Right lobe of liver (tissue), 6 donors: Measurements from ENCODE around the gene FAM72C. TPM values are rescaled to one million over a fixed set of nuclear protein-coding genes. Genes with fewer than 3 reads are reported as not detected.
"Not testable (repeated sequence)": the region's sequence is repeated elsewhere in the genome, so short reads cannot be mapped to it uniquely, and the experiment has no call there.

Experiments
- ATAC-seq, 4 donors: fragments of 200-7000 bp; cut with Tn5 transposase; one replicate each; pipeline ENCODE4 v1.9.1; 2020; ENCODE audit warnings: mild to moderate bottlenecking in 4 of 4, moderate library complexity in 4 of 4
- DNase-seq, 3 donors: peaks; one replicate each; pipeline ENCODE4 v3.0.0-alpha.2; 2020
- H3K27ac ChIP-seq, 3 donors: fragments of 200-600 bp; one replicate each; pipeline ENCODE4 v1.8.0; 2022
- H3K27me3 ChIP-seq, 2 donors: fragments of 200-600 bp; one replicate each; pipeline ENCODE4 v1.8.0; 2022
- H3K36me3 ChIP-seq, 4 donors: fragments of 200-600 bp; sonication (generic) in 1 of 4; one replicate each; pipeline versions ENCODE4 v1.5.1 to v1.8.0; 2017 to 2022; ENCODE audit warnings: control low read depth in 1 of 4
- H3K4me1 ChIP-seq, 4 donors: fragments of 200-600 bp; sonication (generic) in 1 of 4; one replicate each; pipeline versions ENCODE4 v1.5.1 to v1.8.0; 2017 to 2022; ENCODE audit warnings: control low read depth in 1 of 4
- H3K4me3 ChIP-seq, 3 donors: fragments of 200-600 bp; one replicate each; pipeline ENCODE4 v1.8.0; 2022
- H3K9me3 ChIP-seq, 4 donors: fragments of 200-600 bp; sonication (generic) in 1 of 4; one replicate each; pipeline versions ENCODE4 v1.5.1 to v1.8.0; 2017 to 2022; ENCODE audit warnings: control low read depth in 1 of 4
- WGBS: methylation state at CpG from one replicate; pipeline ENCODE4 v1.1.6; 2018; ENCODE audit warnings: low coverage, low lambda C conversion rate; ENCODE audit not compliant: insufficient coverage; ENCODE audit errors: missing lambda C conversion rate; 5-methylcytosine and 5-hydroxymethylcytosine counted together
- intact Hi-C, 2 donors: fragments of 100-400 bp; cut with DNase I; formaldehyde crosslinking; loops; one replicate each; pipeline versions ENCODE4 v1.11.2 to v1.14.1; 2022
- total RNA-seq, 6 experiments: library from RNA; depleted of rRNA in 2 of 6; stranded (reverse); fragments of >200 nt in 2 of 6; fragmentation: NEBNext Ultra II Directional in 3 of 6; extraction: Animal tissue kit (Norgen Biotek cat#: 25700) in 3 of 6; gene quantifications; one replicate each; pipeline versions ENCODE4 v1.1.0 to v1.2.4, GENCODE V29; 2016 to 2023
- TF ChIP-seq, protein P1 (sequence below), 4 donors: fragments of 200-600 bp in 3 of 4; fragments of 450-650 bp in 1 of 4; IDR thresholded peaks; one replicate each; pipeline versions ENCODE4 v1.5.1 to v1.8.0; 2016 to 2022; ENCODE audit warnings: antibody characterized with exemption in 4 of 4, mild to moderate bottlenecking in 2 of 4
- donor health status: DM: no; HTN: yes; CAD: no.
- donor health status: DM: no; HTN: no; CAD: no.
- donor health status: DM: no; HTN: no; CAD: no.
- donor health status: DM: no; HTN: yes; CAD: no.
- donor health status: DM: no; HTN: yes; CAD: no.

Gene FAM72C
- total RNA-seq, 6 experiments from 2014 or later: 0.17 to 0.20 TPM; not detected in 4

DNA sequence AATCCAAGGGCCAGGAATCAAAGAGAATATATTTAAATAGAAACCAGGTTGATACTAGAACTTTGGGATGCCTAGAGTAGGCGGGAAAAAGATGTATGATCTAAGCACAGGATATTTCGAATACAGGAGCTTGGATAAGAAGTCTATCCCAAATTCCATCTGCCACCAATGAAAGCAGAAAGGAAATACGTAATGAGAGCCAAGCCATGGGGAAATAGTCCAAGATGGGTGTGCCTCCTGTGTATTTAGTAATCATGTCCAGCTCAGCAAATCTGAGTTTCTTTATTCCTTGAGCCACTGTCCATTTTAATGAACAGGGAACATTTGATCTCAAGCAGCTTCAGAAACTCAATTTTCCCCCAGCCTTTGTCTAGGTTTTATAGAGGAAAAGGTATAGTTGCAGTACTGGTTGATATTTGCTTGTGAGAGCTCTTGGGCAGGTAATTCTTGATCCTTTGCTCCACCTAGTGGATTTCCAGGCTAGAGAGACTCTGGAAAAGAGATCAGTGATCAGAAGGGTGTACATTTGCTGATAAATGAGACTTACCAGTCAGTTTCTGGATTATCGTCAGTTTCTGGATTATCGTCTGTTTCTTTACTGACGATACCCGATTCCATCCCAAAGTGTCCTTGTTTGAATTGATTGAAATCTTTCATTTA lies 28.3 kb downstream of the FAM72C start:
- H3K4me3 ChIP-seq, H3K27ac ChIP-seq, H3K27me3 ChIP-seq, H3K4me1 ChIP-seq, DNase-seq, intact Hi-C loops, H3K36me3 ChIP-seq, H3K9me3 ChIP-seq: not testable (repeated sequence)
- ATAC-seq: peak; percentile 74 to 78 (median 76)
- no CpG with 5 or more reads among the region's 7 CpGs for WGBS

DNA sequence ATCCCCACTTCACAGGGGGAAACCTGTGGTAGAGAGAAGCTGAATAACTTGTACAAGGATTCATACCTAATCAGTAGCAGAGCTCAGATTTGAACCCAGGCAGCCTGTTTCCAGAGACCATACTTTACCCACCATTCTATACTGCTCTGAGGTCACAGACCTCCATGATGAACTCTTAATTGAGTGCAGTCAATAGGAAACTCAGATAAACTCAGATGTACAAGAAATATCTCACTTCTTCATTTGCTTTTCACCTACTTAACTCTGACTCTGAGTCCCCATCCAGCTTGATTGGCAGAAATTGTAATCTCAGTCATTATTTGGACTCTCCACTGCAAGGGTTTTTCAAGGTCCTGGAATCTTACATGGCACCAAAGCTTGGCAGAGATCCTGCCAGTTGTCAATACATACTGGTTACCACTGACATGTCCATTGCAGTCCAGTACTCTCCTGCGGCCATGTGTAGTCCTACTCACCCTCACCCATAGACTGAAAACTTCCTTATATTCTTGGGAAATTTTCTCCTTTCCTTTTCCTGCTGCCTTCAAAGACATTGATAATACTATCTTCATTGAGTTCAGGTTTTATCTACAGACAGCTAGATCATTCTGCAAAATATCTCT lies 29.4 kb downstream of the FAM72C start:
- H3K27me3 ChIP-seq, H3K36me3 ChIP-seq, DNase-seq, ATAC-seq, H3K4me3 ChIP-seq, H3K4me1 ChIP-seq, intact Hi-C loops, H3K9me3 ChIP-seq, H3K27ac ChIP-seq: not testable (repeated sequence)
- WGBS: no CpG with 5 or more reads among the region's 1 CpG

DNA sequence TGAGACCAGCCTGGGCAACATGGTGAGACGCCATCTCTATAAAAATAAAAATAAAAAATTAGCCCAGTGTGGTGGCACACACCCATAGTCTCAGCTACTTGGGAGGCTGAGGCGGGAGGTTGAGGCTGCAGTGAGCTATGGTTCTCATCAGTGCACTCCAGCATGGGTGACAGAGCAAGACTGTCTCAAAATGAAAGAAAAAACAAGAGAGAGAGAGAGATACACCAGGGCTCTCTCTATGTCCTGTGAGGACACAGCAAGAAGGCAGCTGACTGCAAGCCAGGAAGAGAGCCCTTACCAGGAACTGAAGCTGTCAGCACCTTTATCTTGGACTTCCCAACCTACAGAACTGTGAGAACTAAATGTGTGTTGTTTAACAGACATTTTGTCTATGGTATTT lies 32.1 kb downstream of the FAM72C start:
- ATAC-seq, H3K36me3 ChIP-seq, intact Hi-C loops, H3K9me3 ChIP-seq, H3K27ac ChIP-seq, DNase-seq, H3K4me3 ChIP-seq, H3K27me3 ChIP-seq, H3K4me1 ChIP-seq: not testable (repeated sequence)
- no CpG with 5 or more reads among the region's 2 CpGs for WGBS

DNA sequence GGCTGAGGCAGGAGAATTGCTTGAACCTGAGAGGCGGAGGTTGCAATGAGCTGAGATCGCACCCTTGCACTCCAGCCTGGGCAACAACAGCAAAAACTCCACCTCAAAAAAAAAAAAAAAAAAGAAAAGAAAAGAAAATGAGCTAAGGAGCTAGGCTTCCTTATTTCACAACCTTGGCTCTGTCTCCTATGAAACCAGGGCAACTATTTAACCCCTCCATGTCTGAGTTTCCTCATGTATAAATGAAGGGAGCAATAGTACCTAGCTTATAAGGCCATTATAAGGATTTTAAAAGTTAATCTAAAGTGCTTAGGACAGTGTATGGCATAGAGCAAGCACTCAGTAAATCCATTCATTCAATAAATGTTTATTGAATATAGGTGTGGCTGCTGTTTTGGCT lies 32.9 kb downstream of the FAM72C start:
- DNase-seq, H3K27ac ChIP-seq, H3K4me3 ChIP-seq, ATAC-seq, H3K27me3 ChIP-seq, H3K4me1 ChIP-seq, H3K36me3 ChIP-seq, H3K9me3 ChIP-seq, intact Hi-C loops: not testable (repeated sequence)
- no CpG with 5 or more reads among the region's 2 CpGs for WGBS

DNA sequence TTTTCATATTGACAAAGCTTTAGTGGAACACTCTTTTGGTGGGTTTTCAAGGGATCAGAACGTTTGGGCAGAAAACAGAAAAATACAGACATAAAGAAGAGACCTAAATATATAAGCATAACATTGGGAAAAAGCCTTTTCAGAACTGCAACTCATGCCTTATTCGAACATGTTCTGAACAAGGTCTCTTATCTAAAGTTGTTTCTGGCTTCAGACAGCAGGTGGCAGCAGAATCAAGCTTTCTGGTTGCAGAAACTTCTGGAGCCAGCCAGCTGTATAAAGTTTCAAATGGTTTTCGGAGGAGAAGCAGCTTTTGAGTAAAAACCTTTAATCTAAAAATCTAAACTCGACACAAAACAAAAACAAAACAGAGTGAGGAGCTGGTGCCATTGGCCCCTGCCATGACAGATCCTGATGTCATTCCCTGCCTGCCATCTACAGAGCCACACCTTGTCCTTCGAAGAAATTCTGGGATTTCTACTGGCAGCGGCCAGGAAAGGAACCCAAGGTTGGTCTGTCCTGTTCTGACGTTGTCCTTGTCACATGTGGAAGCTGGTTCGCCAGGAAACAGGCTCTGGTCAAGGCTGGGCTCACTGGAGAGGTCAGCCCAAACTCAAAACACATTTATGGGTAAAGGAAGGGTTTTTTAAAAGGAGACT lies 35.2 kb downstream of the FAM72C start:
- H3K27ac ChIP-seq, H3K4me1 ChIP-seq, H3K36me3 ChIP-seq, H3K9me3 ChIP-seq, H3K27me3 ChIP-seq, intact Hi-C loops, H3K4me3 ChIP-seq: not testable (repeated sequence)
- DNase-seq (peak in 1 of 3 donors; percentile 49), ATAC-seq (peak; percentile 83 to 96 (median 86))
- TF ChIP-seq, protein P1, sequence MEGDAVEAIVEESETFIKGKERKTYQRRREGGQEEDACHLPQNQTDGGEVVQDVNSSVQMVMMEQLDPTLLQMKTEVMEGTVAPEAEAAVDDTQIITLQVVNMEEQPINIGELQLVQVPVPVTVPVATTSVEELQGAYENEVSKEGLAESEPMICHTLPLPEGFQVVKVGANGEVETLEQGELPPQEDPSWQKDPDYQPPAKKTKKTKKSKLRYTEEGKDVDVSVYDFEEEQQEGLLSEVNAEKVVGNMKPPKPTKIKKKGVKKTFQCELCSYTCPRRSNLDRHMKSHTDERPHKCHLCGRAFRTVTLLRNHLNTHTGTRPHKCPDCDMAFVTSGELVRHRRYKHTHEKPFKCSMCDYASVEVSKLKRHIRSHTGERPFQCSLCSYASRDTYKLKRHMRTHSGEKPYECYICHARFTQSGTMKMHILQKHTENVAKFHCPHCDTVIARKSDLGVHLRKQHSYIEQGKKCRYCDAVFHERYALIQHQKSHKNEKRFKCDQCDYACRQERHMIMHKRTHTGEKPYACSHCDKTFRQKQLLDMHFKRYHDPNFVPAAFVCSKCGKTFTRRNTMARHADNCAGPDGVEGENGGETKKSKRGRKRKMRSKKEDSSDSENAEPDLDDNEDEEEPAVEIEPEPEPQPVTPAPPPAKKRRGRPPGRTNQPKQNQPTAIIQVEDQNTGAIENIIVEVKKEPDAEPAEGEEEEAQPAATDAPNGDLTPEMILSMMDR (IDR thresholded peaks at IDR 0.05): peak; percentile 25 to 52 (median 35)
- 0% methylated on average over 2 of the region's 8 CpGs for WGBS

DNA sequence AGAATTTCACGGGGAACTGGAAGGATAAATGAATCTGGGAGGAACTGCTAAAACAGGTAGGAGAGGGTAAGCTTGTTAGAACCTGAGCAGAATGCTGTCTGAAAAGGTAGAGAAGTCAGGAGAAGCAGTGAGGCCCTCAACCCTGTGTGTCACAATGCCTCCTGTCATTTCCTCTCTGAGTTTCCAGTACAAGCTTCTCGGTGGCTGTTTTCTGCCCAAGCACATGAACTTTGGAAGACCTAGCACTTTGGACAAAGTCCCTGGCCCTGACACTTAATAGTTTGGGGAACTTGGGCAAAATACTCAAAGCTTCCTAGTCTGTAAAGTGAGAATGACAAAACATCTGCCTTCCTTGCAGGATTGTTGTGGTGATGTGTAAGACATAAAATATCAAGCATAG lies 52.7 kb downstream of the FAM72C start:
- H3K27ac ChIP-seq, DNase-seq, H3K27me3 ChIP-seq, intact Hi-C loops, H3K4me1 ChIP-seq, H3K9me3 ChIP-seq, H3K4me3 ChIP-seq, H3K36me3 ChIP-seq: not testable (repeated sequence)
- ATAC-seq: peak; percentile 62 to 97 (median 79)
- WGBS: no CpG with 5 or more reads among the region's 2 CpGs

DNA sequence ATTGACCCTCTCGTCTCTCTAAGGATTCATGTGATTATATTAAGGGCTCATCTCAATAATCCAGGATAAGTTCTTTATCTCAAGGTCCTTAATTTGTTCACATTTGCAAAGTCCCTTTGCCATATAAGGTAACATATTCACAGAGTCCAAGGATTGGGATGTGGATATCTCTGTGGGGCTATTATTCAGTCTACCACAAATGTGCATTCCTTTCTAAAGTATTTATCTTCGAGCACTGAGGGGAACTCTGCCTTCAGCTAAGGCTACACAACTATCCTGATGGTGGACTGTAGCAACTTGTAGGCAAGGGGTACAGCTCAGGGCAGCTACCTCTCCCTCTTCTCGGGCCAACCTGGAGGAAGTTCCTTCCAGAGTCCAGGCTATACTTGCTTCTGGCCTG lies 53.2 kb downstream of the FAM72C start:
- H3K27me3 ChIP-seq, DNase-seq, H3K4me3 ChIP-seq, H3K4me1 ChIP-seq, H3K27ac ChIP-seq, H3K36me3 ChIP-seq, intact Hi-C loops, H3K9me3 ChIP-seq, ATAC-seq: not testable (repeated sequence)
- WGBS: no CpG with 5 or more reads among the region's 3 CpGs

DNA sequence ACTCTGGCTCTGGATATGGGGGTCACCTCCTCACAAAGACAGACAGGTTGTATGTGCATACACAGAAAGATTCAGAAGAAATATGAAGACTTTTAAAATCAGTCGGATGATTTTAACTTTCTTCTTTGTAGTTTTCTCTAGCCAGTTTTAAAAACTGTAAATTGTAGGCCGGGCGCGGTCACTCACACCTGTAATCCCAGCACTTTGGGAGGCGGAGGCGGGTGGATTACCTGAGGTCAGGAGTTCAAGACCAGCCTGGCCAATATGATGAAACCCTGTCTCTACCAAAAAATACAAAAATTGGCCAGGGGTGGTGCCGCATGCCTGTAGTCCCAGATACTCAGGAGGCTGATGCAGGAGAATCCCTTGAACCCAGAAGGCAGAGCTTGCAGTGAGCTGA lies 58.1 kb downstream of the FAM72C start:
- not testable (repeated sequence) for ATAC-seq

More for the DNA sequence above, 58.1 kb downstream of the FAM72C start:
- H3K4me1 ChIP-seq, DNase-seq, H3K36me3 ChIP-seq, H3K4me3 ChIP-seq, intact Hi-C loops, H3K9me3 ChIP-seq, H3K27ac ChIP-seq, H3K27me3 ChIP-seq: not testable (repeated sequence)
- WGBS: 76% methylated on average over 2 of the region's 7 CpGs
